Endometrium (tissue), 2 donors: ENCODE results near the gene PRELID2.
"Not testable (repeated sequence)": the region's sequence is repeated elsewhere in the genome, so short reads cannot be mapped to it uniquely, and the experiment has no call there.

Experiments used
- FAIRE-seq: peaks from 2 replicates; lab custom pipeline; 2012; peaks lifted over from hg19 to GRCh38; lab: Jason Lieb, UNC
- donor health status: control.
- donor health status: control.

The PRELID2 gene

DNA sequence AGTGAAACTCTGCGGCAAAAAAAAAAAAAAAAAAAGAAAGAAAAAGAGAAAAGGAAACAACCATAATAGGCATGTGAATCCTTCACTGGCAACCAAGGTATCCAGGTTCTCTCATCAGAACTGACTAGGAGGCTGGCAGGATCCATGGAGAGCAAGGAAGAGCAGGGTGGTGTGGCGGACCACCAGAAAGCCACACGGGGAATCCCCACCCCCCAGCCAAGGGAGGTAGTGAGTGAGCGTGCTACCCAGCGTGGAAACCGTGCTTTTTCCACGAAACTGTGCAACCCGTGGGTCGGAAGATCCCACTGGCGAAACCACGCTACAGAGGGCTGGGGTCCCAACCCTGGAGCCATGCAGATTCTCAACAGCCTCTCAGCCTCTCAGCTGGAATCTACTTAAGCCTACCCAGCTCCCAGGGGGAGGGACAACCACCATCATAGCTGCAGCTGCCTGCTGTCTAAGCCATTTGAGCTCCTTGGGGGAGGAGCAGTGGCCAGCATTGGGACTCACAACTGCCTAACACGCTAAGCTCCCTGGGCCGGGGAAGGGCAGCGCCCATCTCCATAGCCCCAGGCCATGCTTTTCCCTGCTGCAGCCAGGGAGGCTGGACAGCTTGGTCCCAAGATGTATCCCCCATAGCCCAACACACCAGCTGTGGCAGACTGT is 91.6 kb downstream of the PRELID2 start:
- no peak for FAIRE-seq

DNA sequence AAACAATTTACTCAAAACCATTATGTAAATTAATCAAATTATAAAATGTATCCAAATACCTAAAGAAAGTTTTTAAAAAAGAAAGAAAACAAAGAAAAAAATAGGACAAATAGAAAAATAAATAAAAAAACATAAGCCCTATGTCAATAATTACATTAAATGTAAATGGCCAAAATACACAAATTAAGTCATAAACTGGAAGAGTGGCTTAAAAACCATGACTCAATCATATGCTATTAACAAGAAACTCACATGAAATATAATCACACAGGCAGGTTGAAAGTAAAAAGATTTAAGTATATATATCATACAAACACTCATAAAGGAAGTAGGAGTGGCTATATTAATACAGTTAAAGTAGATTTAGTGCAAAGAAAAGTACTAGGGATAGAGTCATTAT is 95.3 kb downstream of the PRELID2 start:
- FAIRE-seq = peak; percentile 85

DNA sequence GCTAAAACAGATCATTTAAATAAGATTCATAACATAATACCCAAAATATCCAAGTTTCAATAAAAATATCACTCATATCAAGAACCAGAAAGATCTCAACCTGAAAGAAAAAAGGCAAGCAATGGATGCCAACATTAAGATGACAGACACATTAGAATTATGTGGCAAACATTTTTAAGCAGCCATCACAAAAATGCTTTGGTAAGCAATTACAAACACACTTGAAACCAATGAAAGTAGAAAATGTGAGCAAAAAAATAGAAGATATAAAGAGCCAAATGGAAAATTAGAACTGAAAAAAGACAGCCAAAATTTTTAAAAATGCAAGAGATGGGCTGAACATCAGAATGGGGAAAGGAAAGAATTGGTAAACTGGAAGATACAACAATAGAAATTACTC is 96.9 kb downstream of the PRELID2 start:
- FAIRE-seq = no peak

DNA sequence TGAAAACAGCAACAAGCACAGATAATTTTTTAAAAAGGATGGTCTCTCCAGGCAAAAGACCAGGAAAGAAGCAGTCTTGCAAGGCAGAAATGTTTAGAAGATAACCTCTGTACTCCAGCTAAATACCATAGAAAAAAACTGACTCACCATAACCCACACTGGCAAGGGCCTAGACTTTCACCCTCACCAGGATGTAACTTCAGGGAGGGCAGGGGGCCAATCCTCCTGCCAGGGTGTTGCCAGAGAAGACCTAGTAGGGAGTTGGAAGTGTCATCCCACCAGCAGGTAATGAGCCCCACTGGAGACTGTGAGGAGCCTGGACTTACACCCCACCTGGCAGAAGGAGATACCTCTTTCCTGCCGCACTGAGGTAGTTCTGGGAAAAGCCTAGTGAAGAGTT is 97.6 kb downstream of the PRELID2 start:
- no peak for FAIRE-seq

DNA sequence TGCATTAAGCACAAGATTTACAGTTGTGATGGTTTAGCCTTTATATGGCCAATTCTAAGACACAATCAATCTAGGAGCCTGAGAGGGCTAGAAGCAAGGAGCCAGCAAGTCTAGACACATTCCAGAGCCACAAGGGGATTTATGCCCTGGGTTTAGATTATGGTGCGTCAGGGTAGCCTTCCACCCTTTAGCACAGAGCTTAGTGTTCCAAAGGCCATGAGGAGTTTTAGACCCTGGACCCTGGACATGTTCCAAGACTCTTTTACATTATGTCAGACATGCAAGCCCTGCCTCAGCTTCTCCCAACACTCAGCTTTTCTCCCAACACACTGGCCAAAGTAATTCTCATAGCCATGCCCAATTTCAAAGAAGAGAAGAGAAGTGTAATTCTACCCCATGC is 105.2 kb downstream of the PRELID2 start:
- not testable (repeated sequence) for FAIRE-seq

DNA sequence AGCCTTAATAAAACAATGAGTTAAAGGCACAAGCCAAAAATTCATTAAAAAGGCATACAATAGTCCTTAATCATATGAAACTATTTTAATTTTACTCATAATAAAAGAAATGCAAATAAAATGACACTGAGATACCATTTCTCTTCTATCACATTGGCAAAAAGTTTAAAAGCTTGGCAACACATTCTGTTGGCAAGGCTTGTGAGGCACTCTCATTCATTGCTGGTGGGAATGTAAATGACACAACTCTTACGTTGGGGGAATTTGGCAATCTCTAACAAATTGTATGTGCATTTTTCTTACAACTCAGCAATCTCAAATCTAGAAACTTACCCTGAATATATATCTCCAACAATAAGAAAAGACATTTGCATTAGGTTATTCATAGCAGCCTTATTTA is 111.6 kb downstream of the PRELID2 start:
- no peak for FAIRE-seq

DNA sequence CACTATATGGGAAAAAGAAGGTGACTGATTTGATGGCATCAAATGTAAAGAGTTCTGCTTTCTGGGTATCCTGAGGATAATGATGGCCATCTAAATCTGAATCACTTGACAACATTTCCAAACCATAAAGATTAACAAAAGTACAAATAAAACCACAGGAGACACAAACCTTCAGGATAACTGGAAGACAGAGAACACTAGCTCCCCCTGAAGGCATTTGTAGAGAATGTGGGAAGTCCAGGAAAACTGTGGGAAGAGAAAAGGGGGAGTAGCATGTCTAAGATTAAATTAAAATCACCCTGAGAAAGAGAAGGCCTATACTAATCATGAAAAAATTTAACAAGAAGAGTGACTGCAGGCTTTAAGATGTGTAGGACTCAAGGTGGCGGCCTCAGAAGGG is 116.2 kb downstream of the PRELID2 start:
- FAIRE-seq = no peak

DNA sequence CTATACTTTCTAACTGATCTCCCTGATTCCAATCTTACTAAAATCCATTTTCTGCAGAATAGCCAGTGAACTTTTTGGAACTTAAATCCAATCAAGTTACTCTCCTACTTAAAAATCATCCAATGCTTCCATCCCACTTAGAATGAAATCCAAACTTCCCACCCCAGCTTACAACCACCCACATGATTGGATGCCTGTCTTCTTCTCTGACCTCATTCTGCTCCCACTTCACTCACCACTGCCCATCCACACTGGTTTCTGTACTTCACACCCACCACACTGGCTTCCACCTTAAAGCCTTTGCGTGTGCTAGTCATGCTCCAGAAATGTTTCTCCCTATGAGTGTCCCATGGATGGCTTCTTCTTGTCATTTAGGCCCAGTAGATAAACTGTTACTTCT is 119.7 kb downstream of the PRELID2 start:
- no peak for FAIRE-seq

DNA sequence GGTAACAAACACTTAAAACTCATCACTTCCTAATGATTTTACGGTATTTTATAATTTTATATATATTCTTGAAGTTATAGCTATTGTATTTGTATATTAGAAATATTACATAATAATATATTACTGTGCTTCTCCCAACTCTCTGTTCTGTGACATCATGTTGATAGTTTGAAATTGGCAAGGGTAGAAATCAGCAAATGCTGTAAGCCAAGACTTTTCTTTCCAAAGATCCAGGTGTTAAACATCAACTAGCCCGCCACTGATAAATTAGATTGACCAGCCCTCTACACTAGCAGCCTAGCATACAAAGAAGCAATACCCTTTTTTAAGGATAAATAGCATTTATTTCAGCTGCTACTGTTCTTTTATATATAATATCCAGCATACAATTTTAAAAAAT is 122.9 kb downstream of the PRELID2 start:
- no peak for FAIRE-seq

DNA sequence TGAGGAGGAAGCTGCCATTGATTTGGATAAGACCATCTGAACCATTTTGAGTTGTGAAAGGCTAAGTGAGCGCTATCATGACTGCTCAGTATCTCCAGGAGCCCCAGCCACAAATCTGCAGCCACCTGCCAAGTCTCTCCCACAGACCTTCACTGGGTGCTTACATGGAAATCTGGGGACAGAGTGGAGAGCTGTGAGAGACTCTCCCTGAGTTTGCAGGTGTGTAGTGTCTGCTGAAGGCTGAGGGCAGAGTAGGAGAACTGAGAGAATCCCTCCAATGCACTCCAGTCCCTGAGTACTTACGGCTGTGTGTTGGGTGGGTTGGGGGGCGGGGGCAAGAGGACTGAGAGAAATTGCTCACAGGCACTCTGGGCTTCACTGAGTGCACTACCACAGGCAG is 123.7 kb downstream of the PRELID2 start:
- FAIRE-seq = no peak
